ENCODE measurements around the gene EHBP1. TPM values are rescaled to one million over a fixed set of nuclear protein-coding genes. Genes with fewer than 3 reads are reported as not detected.

Gene EHBP1
- total RNA-seq, 1 experiment from 2014 or later: 32.1 TPM

- Histone ChIP-seq H3K9me3 (ENCODE audit: low read depth, low read length, poor library complexity, severe bottlenecking) (no peaks in the 10 kb centered on the region), H3K4me1 (ENCODE audit: insufficient read depth, low read length, poor library complexity, severe bottlenecking) (no peaks in the 10 kb centered on the region), H3K36me3 (ENCODE audit: insufficient read depth, low read length, poor library complexity, severe bottlenecking) (no peaks in the 10 kb centered on the region), H3K27me3 (replicated peaks; ENCODE audit: insufficient read depth, low read depth, low read length, poor library complexity) (no peaks in the 10 kb centered on the region), H3K27ac (ENCODE audit: low read depth, low read length, poor library complexity, severe bottlenecking) (no peak overlapping the region), H3K4me3 (ENCODE audit: low read depth, low read length, poor library complexity, severe bottlenecking) (no peak overlapping the region)
- ChIA-PET POLR2A (ENCODE audit: low non-redundant PET) (no interaction called here), CTCF (no interaction called here)
- no peak for DNase-seq (ENCODE audit: low spot score)
- no TSS peak for BruUV-seq (replicated peaks)
- no peak for TF ChIP-seq CTCF (conservative IDR thresholded peaks at IDR 0.05; ENCODE audit: low read depth, low read length)
- no peak for TF ChIP-seq EZH2 (IDR thresholded peaks at IDR 0.05; ENCODE audit: borderline replicate concordance, low read depth, low read length, poor library complexity, severe bottlenecking)
- intact Hi-C loops (cut with micrococcal nuclease; ENCODE audit: unreplicated experiment): loop anchor here (5.0 kb wide), 1 partner anchor 243 kb away; no protein-coding TSS in a partner anchor
These were observed 238.8 kb downstream of the EHBP1 start for GRCh38 chr2:62944362-62944761.

DNA sequence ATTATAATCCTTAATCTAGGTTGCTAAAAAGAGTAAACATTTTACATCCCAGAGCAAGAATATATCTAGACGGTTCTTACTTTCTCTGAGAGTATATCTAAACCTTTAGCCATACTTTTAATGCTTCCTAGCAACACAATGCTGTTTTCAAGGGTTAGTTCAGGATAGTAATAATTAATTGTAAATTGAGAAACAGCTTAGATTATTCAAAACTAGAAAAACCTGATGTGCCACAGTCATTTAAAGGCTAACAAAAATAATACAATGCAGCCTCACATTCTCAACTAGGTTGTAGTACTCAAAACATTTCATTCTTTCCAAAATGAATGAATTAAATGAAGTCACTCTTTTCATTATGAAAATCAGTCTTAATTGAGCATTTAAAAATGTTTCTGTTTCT, 241.9 kb downstream of the EHBP1 start:
- ChIA-PET CTCF (no interaction called here), POLR2A (ENCODE audit: low non-redundant PET) (no interaction called here)

DNA sequence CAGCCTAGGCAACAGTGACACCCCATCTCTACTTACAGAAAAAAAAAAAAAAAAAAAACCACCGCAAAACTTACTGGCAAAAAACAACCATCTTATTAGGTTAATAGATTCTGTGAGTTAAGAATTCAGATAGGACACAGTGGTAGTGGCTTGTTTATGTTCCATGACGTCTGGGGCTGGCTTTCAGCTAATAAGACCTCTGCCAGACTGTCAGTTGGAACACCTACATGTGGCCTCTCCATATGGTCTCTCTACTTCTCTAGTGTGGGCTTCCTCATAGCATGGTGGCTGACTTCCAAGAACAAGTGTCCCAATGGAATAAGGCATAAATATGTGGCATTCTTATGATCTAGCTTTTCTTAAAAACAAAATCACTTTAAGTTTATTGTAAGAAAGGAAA, 251.1 kb downstream of the EHBP1 start:
- H3K27ac ChIP-seq (ENCODE audit: low read depth, low read length, poor library complexity, severe bottlenecking): no peak overlapping the region
- H3K27me3 ChIP-seq (replicated peaks; ENCODE audit: insufficient read depth, low read depth, low read length, poor library complexity): no peaks in the 10 kb centered on the region
- no peak overlapping the region for H3K4me3 ChIP-seq (ENCODE audit: low read depth, low read length, poor library complexity, severe bottlenecking)
- no peaks in the 10 kb centered on the region for H3K9me3 ChIP-seq (ENCODE audit: low read depth, low read length, poor library complexity, severe bottlenecking)
- intact Hi-C loops (cut with micrococcal nuclease; ENCODE audit: unreplicated experiment): no loop called here
- ChIA-PET POLR2A (ENCODE audit: low non-redundant PET) (no interaction called here), CTCF (no interaction called here)
- DNase-seq (ENCODE audit: low spot score): no peak
- H3K36me3 ChIP-seq (ENCODE audit: insufficient read depth, low read length, poor library complexity, severe bottlenecking): no peaks in the 10 kb centered on the region
- H3K4me1 ChIP-seq (ENCODE audit: insufficient read depth, low read length, poor library complexity, severe bottlenecking): peaks cover 6% of the 10 kb centered on the region
- BruUV-seq (replicated peaks): no TSS peak
- TF ChIP-seq CTCF (conservative IDR thresholded peaks at IDR 0.05; ENCODE audit: low read depth, low read length) (no peak), EZH2 (IDR thresholded peaks at IDR 0.05; ENCODE audit: borderline replicate concordance, low read depth, low read length, poor library complexity, severe bottlenecking) (no peak)

More for the DNA sequence above, 241.9 kb downstream of the EHBP1 start:
- no TSS peak for BruUV-seq (replicated peaks)
- H3K4me3 ChIP-seq (ENCODE audit: low read depth, low read length, poor library complexity, severe bottlenecking): no peak overlapping the region
- no peaks in the 10 kb centered on the region for H3K4me1 ChIP-seq (ENCODE audit: insufficient read depth, low read length, poor library complexity, severe bottlenecking)
- no peak overlapping the region for H3K27ac ChIP-seq (ENCODE audit: low read depth, low read length, poor library complexity, severe bottlenecking)
- intact Hi-C loops (cut with micrococcal nuclease; ENCODE audit: unreplicated experiment): no loop called here
- H3K9me3 ChIP-seq (ENCODE audit: low read depth, low read length, poor library complexity, severe bottlenecking): no peaks in the 10 kb centered on the region
- no peaks in the 10 kb centered on the region for H3K27me3 ChIP-seq (replicated peaks; ENCODE audit: insufficient read depth, low read depth, low read length, poor library complexity)
- DNase-seq (ENCODE audit: low spot score): no peak
- TF ChIP-seq CTCF (conservative IDR thresholded peaks at IDR 0.05; ENCODE audit: low read depth, low read length) (no peak), EZH2 (IDR thresholded peaks at IDR 0.05; ENCODE audit: borderline replicate concordance, low read depth, low read length, poor library complexity, severe bottlenecking) (no peak)
- no peaks in the 10 kb centered on the region for H3K36me3 ChIP-seq (ENCODE audit: insufficient read depth, low read length, poor library complexity, severe bottlenecking)
